PC-9 (cell line): ENCODE measurements around the gene CRADD. TPM values are rescaled to one million over a fixed set of nuclear protein-coding genes. Genes with fewer than 3 reads are reported as not detected.

Source experiments
- BruUV-seq: library from RNA; stranded (reverse); fragments of 400-500 nt; replicated peaks from 2 replicates; lab custom pipeline; 2021; lab: Mats Ljungman, UMichigan
- CTCF ChIA-PET: fragments of 300-600 bp; sonication (Branson Sonifier 250); formaldehyde crosslinking; loops from one replicate; lab custom pipeline; 2022; ENCODE audit warnings: antibody characterized with exemption; lab: Charles Lee
- POLR2A ChIA-PET: fragments of 300-600 bp; sonication (Branson Sonifier 250); formaldehyde crosslinking; loops from one replicate; lab custom pipeline; 2022; ENCODE audit warnings: antibody characterized with exemption; ENCODE audit not compliant: unreplicated experiment; lab: Charles Lee
- DNase-seq, 2 experiments: peaks; one replicate each; pipeline versions ENCODE4 v3.0.0 to v3.0.0-alpha.2; 2015 to 2022; ENCODE audit warnings: mixed read lengths in 1 of 2
- H2AFZ ChIP-seq: fragments of 200-600 bp; sonication (generic); 2 replicates; pipeline ENCODE4 v1.8.1; 2017; ENCODE audit warnings: antibody characterized with exemption
- H3F3A ChIP-seq: fragments of 200-600 bp; sonication (generic); 2 replicates; pipeline ENCODE4 v1.8.1; 2017; ENCODE audit warnings: antibody characterized with exemption, mild to moderate bottlenecking, low read depth; ENCODE audit not compliant: insufficient read depth
- H3K27ac ChIP-seq: fragments of 200-600 bp; sonication (generic); 2 replicates; pipeline ENCODE4 v1.6.1; 2016; ENCODE audit warnings: mixed run types
- H3K27me3 ChIP-seq: fragments of 200-600 bp; sonication (generic); 2 replicates; pipeline ENCODE4 v1.6.1; 2016; ENCODE audit warnings: low read depth, mixed run types; ENCODE audit not compliant: insufficient read depth
- H3K36me3 ChIP-seq: fragments of 200-600 bp; sonication (generic); 2 replicates; pipeline ENCODE4 v1.6.1; 2016; ENCODE audit warnings: low read depth, mixed run types
- H3K4me1 ChIP-seq: fragments of 200-600 bp; sonication (generic); replicated peaks from 2 replicates; pipeline ENCODE4 v1.6.1; 2016; ENCODE audit warnings: mixed run types; ENCODE audit not compliant: insufficient read depth
- H3K4me2 ChIP-seq: fragments of 200-600 bp; sonication (generic); 2 replicates; pipeline ENCODE4 v1.6.1; 2017; ENCODE audit warnings: mixed run types
- H3K4me3 ChIP-seq: fragments of 200-600 bp; sonication (generic); 2 replicates; pipeline ENCODE4 v1.6.1; 2016; ENCODE audit warnings: mixed run types
- H3K79me2 ChIP-seq: fragments of 200-600 bp; sonication (generic); 2 replicates; pipeline ENCODE4 v1.6.1; 2017; ENCODE audit warnings: low read depth, mixed run types
- H3K9me2 ChIP-seq: fragments of 200-600 bp; sonication (generic); 2 replicates; pipeline ENCODE4 v1.8.1; 2017; ENCODE audit warnings: mild to moderate bottlenecking; ENCODE audit not compliant: insufficient read depth
- H3K9me3 ChIP-seq: fragments of 200-600 bp; sonication (generic); 2 replicates; pipeline ENCODE4 v1.8.1; 2016; ENCODE audit warnings: low read depth; ENCODE audit not compliant: insufficient read depth
- H4K20me1 ChIP-seq: fragments of 200-600 bp; sonication (generic); 2 replicates; pipeline ENCODE4 v1.8.1; 2017; ENCODE audit not compliant: insufficient read depth
- CTCF ChIP-seq: fragments of 200-600 bp; sonication (generic); conservative IDR thresholded peaks from 2 replicates; pipeline ENCODE4 v1.6.1; 2017; ENCODE audit warnings: mixed run types, antibody characterized with exemption, mild to moderate bottlenecking, moderate library complexity
- EZH2 ChIP-seq: fragments of 200-600 bp; sonication (generic); IDR thresholded peaks from 2 replicates; pipeline ENCODE4 v1.8.0; 2017; ENCODE audit warnings: antibody characterized with exemption, low read depth
- intact Hi-C: fragments of 100-400 bp; cut with micrococcal nuclease; formaldehyde crosslinking; loops from one replicate; pipeline ENCODE4 v1.10.0; 2022; ENCODE audit not compliant: unreplicated experiment
- total RNA-seq: library from RNA; stranded (reverse); gene quantifications from 2 replicates; pipeline ENCODE4 v1.2.3, GENCODE V29; 2021

Gene CRADD
- total RNA-seq, 1 experiment from 2014 or later, result 7.6 TPM

- no peak overlapping the region for H3K27ac ChIP-seq
- no peaks in the 10 kb centered on the region for H3K9me2 ChIP-seq
- TF ChIP-seq CTCF (no peak), EZH2 (no peak)
- no peaks in the 10 kb centered on the region for H3K9me3 ChIP-seq
- no peaks in the 10 kb centered on the region for H3K79me2 ChIP-seq
- H3K36me3 ChIP-seq, result no peaks in the 10 kb centered on the region
- POLR2A ChIA-PET, result no interaction called here
- H4K20me1 ChIP-seq, result no peaks in the 10 kb centered on the region
- no peak overlapping the region for H3K4me2 ChIP-seq
- no peak overlapping the region for H3K4me3 ChIP-seq
- intact Hi-C loops, result no loop called here
- H3K4me1 ChIP-seq, result no peaks in the 10 kb centered on the region
- H3F3A ChIP-seq, result no peaks in the 10 kb centered on the region; the same call in 1 of the 2 replicates
- no peak for DNase-seq
- no peak overlapping the region for H2AFZ ChIP-seq
- H3K27me3 ChIP-seq, result no peaks in the 10 kb centered on the region
- CTCF ChIA-PET, result no interaction called here
- BruUV-seq, result no TSS peak
Measured at GRCh38 chr12:93654421-93654820, 22.8 kb upstream of the CRADD start.

DNA sequence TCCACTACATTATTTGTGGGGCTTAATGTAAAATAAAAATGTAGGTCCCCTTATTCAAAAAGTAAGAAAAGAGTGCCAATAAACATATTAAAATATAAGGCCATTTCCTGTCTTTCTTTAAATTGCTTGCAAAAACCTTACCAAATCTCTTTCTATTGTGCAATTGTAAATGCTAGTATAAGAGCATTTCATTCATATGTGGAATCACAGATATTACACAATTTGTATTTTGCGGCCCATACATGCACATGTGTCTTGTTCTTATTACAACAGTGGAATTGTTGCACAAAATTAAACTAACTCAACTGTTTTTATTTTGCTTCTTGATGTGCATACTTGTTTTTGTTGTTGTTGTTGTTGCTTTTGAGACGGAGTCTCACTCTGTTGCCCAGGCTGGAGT is 20.1 kb upstream of the CRADD start:
- Histone ChIP-seq H3K36me3 (no peaks in the 10 kb centered on the region), H3K4me2 (no peak overlapping the region), H3K4me1 (no peaks in the 10 kb centered on the region), H4K20me1 (no peaks in the 10 kb centered on the region), H3K9me3 (no peaks in the 10 kb centered on the region), H3F3A (no peaks in the 10 kb centered on the region; the same call in 1 of the 2 replicates), H3K27ac (no peak overlapping the region), H3K9me2 (no peaks in the 10 kb centered on the region), H3K27me3 (no peaks in the 10 kb centered on the region), H2AFZ (no peak overlapping the region), H3K4me3 (no peak overlapping the region), H3K79me2 (no peaks in the 10 kb centered on the region)
- POLR2A ChIA-PET, result no interaction called here
- no peak for TF ChIP-seq CTCF
- no peak for TF ChIP-seq EZH2
- no TSS peak for BruUV-seq
- DNase-seq, result no peak
- intact Hi-C loops, result no loop called here
- CTCF ChIA-PET, result no interaction called here

DNA sequence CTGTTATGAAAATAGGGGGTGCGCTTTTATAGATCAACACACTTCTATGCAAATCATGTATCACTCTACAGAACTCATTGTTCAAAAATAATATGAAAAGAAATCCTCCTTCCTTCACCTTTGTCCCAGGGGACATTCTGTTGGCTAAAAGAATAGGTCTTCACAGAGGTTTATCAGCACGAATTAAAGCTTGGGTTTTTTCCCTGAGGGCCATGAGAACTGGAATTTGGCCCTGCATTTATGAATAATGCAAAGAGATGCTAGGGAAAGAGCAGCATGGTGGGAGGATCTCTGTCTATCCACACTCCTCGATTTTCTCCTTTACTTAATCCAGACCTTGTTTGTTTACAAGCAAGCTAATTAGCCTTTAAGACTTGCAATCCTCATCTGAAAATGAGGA is 16.2 kb upstream of the CRADD start:
- H3K4me2 ChIP-seq, result no peak overlapping the region
- H3K79me2 ChIP-seq, result no peaks in the 10 kb centered on the region
- intact Hi-C loops, result no loop called here
- H3K36me3 ChIP-seq, result no peaks in the 10 kb centered on the region
- no peak overlapping the region for H3K27ac ChIP-seq
- no peaks in the 10 kb centered on the region for H3K27me3 ChIP-seq
- no peaks in the 10 kb centered on the region for H3K4me1 ChIP-seq
- H4K20me1 ChIP-seq, result no peaks in the 10 kb centered on the region
- no peak for TF ChIP-seq EZH2
- TF ChIP-seq CTCF, result no peak
- BruUV-seq, result no TSS peak
- 0 out of 2 replicates have a peak, but pooled peaks cover 3% of the 10 kb centered on the region for H3K9me2 ChIP-seq
- H3K4me3 ChIP-seq, result no peak overlapping the region
- DNase-seq, result no peak
- CTCF ChIA-PET, result no interaction called here
- H3F3A ChIP-seq, result no peaks in the 10 kb centered on the region
- POLR2A ChIA-PET, result no interaction called here
- no peak overlapping the region for H2AFZ ChIP-seq
- H3K9me3 ChIP-seq, result no peaks in the 10 kb centered on the region
